ENCODE results near the gene MAP3K7CL.

GRCh38 chr21:29205009-29205408 is 74.6 kb downstream of the MAP3K7CL start:
- TF ChIP-seq YY1 (IDR thresholded peaks at IDR 0.05; ENCODE audit: insufficient read depth, insufficient read length) (no peak), ZNF274 (IDR thresholded peaks at IDR 0.05; ENCODE audit: low read depth, low read length) (no peak), SUZ12 (IDR thresholded peaks at IDR 0.05; ENCODE audit: extremely low read depth, insufficient read depth, insufficient read length) (no peak)

All from NT2/D1 (cell line).